K562 (cell line): ENCODE measurements around the gene CACNB2. TPM values are rescaled to one million over a fixed set of nuclear protein-coding genes. Genes with fewer than 3 reads are reported as not detected.

Experiments
- ARNT ChIP-seq, 2 experiments: fragments of 450-650 bp; IDR thresholded peaks; 2 replicates each; pipeline ENCODE4 v1.6.1; 2016; ENCODE audit warnings: mild to moderate bottlenecking in 1 of 2
- CAMTA2 ChIP-seq: fragments of 250-450 bp; sonication (Bioruptor Pico); conservative IDR thresholded peaks from 2 replicates; pipeline ENCODE4 v1.5.1; 2022
- ELF2 ChIP-seq: fragments of 250-450 bp; sonication (Bioruptor Pico); IDR thresholded peaks from 2 replicates; pipeline ENCODE4 v1.5.0; 2021; ENCODE audit warnings: mild to moderate bottlenecking
- L3MBTL2 ChIP-seq: fragments of 450-650 bp; IDR thresholded peaks from 2 replicates; pipeline ENCODE4 v1.6.1; 2016; ENCODE audit warnings: mild to moderate bottlenecking, moderate library complexity
- PCBP2 ChIP-seq: fragments of 200-400 bp; formaldehyde crosslinking; IDR thresholded peaks from 2 replicates; pipeline ENCODE4 v1.6.1; 2018; ENCODE audit warnings: low read length, low read depth, mild to moderate bottlenecking, moderate library complexity; ENCODE audit not compliant: poor library complexity, severe bottlenecking
- ZNF318 ChIP-seq, 2 experiments: fragments of 450-650 bp; IDR thresholded peaks; 2 replicates each; pipeline ENCODE4 v1.6.1; 2016; ENCODE audit warnings: mild to moderate bottlenecking in 2 of 2, borderline replicate concordance in 1 of 2, low read depth in 1 of 2, moderate library complexity in 1 of 2
- ZNF668 ChIP-seq: fragments of 250-450 bp; sonication (Bioruptor Pico); IDR thresholded peaks from 2 replicates; pipeline ENCODE4 v1.8.0; 2022; ENCODE audit warnings: mild to moderate bottlenecking, inconsistent platforms
- polyA plus RNA-seq, 8 experiments: library from polyadenylated mRNA; depleted of rRNA in 4 of 8; stranded (reverse) in 5 of 8; unstranded in 3 of 8; fragments of >200 nt; fragmentation: Nextera tagmentation in 2 of 8; fragmentation: Illumina TruSeq in 1 of 8; extraction: Ambion mirVana in 2 of 8; extraction: Trizol in 1 of 8; gene quantifications; 2 replicates each; pipeline versions ENCODE4 v1.2.1 to v1.2.3, GENCODE V29; 2011 to 2014; ENCODE audit warnings: inconsistent platforms in 1 of 8, missing spikeins in 1 of 8
- total RNA-seq, 7 experiments: library from RNA; depleted of rRNA in 6 of 7; stranded (reverse); fragments of >200 nt in 6 of 7; fragmentation: Illumina TruSeq in 2 of 7; extraction: Trizol in 2 of 7; gene quantifications; 2 replicates each; pipeline versions ENCODE4 v1.2.1 to v1.2.3, GENCODE V29; 2011 to 2021; ENCODE audit warnings: low replicate concordance in 1 of 7

CACNB2 gene
- total and polyA plus RNA-seq, 9 of the 15 experiments (the other 6 are each of a cell fraction or from before 2014, with no cell fraction given): 1.8 to 2.2 TPM; not detected in 7

GRCh38 chr10:18278181-18278580 is 138.0 kb downstream of the CACNB2 start (continued):
- TF ChIP-seq ZNF318 (IDR thresholded peaks at IDR 0.05; ENCODE audit: borderline replicate concordance in 1 of 2, low read depth in 1 of 2) (no peak), ZNF668 (CRISPR knock-in tag) (no peak), L3MBTL2 (no peak), ELF2 (CRISPR knock-in tag) (no peak), CAMTA2 (CRISPR knock-in tag) (no peak), ARNT (IDR thresholded peaks at IDR 0.05) (no peak), PCBP2 (no peak)
